DMS79 (cell line): ENCODE data around the gene BCS1L.
"Not testable (repeated sequence)": the region's sequence is repeated elsewhere in the genome, so short reads cannot be mapped to it uniquely, and the experiment has no call there.

Experiments used
- DNase-seq: peaks from one replicate; lab custom pipeline; 2025; lab: John Stamatoyannopoulos, UW

The BCS1L gene

GRCh38 chr2:218662377-218662776 lies 2.9 kb downstream of the BCS1L start:
- DNase-seq, result no peak

- DNase-seq, result no peak
These were observed 3.3 kb downstream of the BCS1L start for GRCh38 chr2:218662827-218663226.

- no peak for DNase-seq
These were observed 4.4 kb downstream of the BCS1L start for GRCh38 chr2:218663901-218664300.

- DNase-seq, result no peak
These were observed 5.2 kb downstream of the BCS1L start for GRCh38 chr2:218664653-218665052.

GRCh38 chr2:218671097-218671653 lies 11.7 kb downstream of the BCS1L start:
- no peak for DNase-seq

GRCh38 chr2:218671654-218672566 lies 12.4 kb downstream of the BCS1L start, which contains the start of the genes RNF25 and STK36:
Gene RNF25 (minus strand): TSS chr2:218672002. CDS start chr2:218671970, 32 bp downstream.
Gene STK36 (plus strand): TSS chr2:218672086. CDS start chr2:218672830, 744 bp downstream.
- DNase-seq, result peak; percentile 78

GRCh38 chr2:218679119-218679518 lies 19.6 kb downstream of the BCS1L start:
- no peak for DNase-seq

GRCh38 chr2:218680061-218680460 lies 20.6 kb downstream of the BCS1L start:
- DNase-seq, result no peak

- not testable (repeated sequence) for DNase-seq
These were observed 28.0 kb downstream of the BCS1L start for GRCh38 chr2:218687400-218688060.

- no peak for DNase-seq
These were observed 31.8 kb downstream of the BCS1L start for GRCh38 chr2:218691234-218691633.

- DNase-seq, result no peak
These were observed 35.1 kb downstream of the BCS1L start for GRCh38 chr2:218694405-218695145.

GRCh38 chr2:218698885-218699284 lies 39.4 kb downstream of the BCS1L start:
- DNase-seq, result no peak

- DNase-seq, result no peak
These were observed 42.3 kb downstream of the BCS1L start for GRCh38 chr2:218701806-218702205.

GRCh38 chr2:218703341-218703740 lies 43.9 kb downstream of the BCS1L start:
- no peak for DNase-seq

GRCh38 chr2:218708086-218708485 lies 48.6 kb downstream of the BCS1L start:
- DNase-seq, result no peak

- no peak for DNase-seq
These were observed 50.4 kb downstream of the BCS1L start for GRCh38 chr2:218709908-218710307.

- DNase-seq, result no peak
These were observed 50.8 kb downstream of the BCS1L start for GRCh38 chr2:218710334-218710686.

GRCh38 chr2:218710687-218711549 lies 51.4 kb downstream of the BCS1L start, which contains the start of gene TTLL4:
Gene TTLL4 (plus strand): TSS chr2:218710835. CDS start chr2:218737677, 26,842 bp downstream.
- DNase-seq, result peak; percentile 86

- DNase-seq, result no peak
These were observed 52.1 kb downstream of the BCS1L start for GRCh38 chr2:218711550-218711929.
